NCI-H2081 treated with DMSO at 0.1 percent for 48 hours (cell line): ENCODE results near the gene DOCK3.
A peak's percentile ranks its signal among the peaks of the same experiment; 100 is the strongest.
"Not testable (repeated sequence)": the region's sequence is repeated elsewhere in the genome, so short reads cannot be mapped to it uniquely, and the experiment has no call there.

Source experiments
- DNase-seq: peaks from one replicate; lab custom pipeline; 2025; lab: John Stamatoyannopoulos, UW

DOCK3 gene

GRCh38 chr3:51371943-51372557, 697.3 kb downstream of the DOCK3 start:
- DNase-seq = no peak

- no peak for DNase-seq
Measured at GRCh38 chr3:51373658-51374421, 699.1 kb downstream of the DOCK3 start.

GRCh38 chr3:51374456-51374855, 699.7 kb downstream of the DOCK3 start:
- no peak for DNase-seq

- no peak for DNase-seq
Measured at GRCh38 chr3:51375136-51375535, 700.4 kb downstream of the DOCK3 start.

- DNase-seq = no peak
Measured at GRCh38 chr3:51375571-51375970, 700.8 kb downstream of the DOCK3 start.

DNA sequence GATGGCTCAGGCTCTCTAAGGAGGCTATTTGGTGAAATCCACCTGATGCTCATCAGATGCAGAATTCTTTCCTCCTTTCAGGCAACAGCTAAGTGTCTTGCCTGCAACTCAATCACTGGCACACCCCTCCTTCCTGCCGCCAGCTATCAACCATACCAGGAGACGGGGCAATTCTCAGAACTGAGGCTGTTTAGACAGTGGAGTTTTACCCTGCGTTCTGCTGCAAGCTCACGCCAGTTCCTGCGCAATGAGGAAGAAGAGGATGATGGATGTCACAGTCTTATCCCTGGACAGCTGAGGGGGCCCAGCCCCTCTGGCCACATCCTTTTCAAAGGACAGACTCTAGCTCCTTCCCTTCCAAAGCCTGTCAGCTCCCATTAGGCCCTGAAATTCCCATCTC, 703.3 kb downstream of the DOCK3 start:
- no peak for DNase-seq

DNA sequence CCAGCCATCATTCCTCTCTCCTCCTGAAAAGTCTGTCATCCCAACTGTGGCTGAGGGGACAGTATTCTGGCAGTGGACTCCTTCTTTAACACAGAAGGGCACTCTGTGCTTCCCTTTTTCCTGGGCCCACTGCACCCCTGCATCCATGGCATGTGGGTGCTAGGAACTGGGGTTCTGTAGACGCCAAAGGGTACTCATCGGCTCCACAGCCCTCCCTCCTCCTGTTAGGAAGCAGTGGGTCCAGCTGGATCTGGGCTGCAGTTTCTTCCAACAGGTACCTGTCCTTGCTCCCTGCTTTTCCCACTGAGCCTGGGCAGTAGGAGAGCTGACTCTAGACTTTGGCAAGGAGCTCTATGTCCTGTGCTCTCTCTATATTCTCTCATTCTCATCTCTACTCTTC, 704.0 kb downstream of the DOCK3 start:
- DNase-seq = no peak

- DNase-seq = no peak
Measured at GRCh38 chr3:51379301-51379700, 704.6 kb downstream of the DOCK3 start.

DNA sequence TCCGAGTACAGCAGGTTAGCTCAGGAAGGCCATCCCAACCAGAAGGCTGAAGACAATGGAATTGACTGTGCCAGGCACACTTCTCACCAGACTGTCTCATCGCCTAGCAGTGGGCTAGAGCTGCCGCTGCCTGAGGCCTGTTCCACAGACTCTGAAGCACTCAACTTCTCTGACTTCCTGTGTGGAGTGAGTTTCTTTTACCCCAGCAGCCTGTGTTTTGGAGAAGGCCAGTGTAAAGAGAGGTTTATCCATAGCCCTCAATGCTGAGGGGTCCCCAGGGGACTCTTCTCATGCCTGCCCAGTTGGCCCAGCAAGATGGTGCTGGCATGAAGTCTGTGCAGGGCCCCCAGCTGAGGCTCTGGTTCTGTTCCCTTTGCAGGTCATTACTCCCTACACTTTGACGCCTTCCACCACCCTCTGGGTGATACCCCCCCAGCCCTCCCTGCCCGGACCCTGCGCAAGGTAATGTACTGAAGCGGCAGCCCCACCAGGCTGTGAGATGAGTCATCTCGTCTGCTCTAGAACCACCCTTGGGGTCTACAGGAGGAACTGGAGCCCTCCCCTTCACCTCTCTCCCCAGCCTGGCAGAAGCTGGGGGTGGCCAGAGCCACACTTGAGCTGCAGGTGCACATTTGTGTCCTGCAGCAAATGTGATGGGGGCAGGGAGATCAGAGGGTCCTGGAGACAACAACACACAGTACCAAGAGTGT, 705.2 kb downstream of the DOCK3 start:
- DNase-seq = no peak

DNA sequence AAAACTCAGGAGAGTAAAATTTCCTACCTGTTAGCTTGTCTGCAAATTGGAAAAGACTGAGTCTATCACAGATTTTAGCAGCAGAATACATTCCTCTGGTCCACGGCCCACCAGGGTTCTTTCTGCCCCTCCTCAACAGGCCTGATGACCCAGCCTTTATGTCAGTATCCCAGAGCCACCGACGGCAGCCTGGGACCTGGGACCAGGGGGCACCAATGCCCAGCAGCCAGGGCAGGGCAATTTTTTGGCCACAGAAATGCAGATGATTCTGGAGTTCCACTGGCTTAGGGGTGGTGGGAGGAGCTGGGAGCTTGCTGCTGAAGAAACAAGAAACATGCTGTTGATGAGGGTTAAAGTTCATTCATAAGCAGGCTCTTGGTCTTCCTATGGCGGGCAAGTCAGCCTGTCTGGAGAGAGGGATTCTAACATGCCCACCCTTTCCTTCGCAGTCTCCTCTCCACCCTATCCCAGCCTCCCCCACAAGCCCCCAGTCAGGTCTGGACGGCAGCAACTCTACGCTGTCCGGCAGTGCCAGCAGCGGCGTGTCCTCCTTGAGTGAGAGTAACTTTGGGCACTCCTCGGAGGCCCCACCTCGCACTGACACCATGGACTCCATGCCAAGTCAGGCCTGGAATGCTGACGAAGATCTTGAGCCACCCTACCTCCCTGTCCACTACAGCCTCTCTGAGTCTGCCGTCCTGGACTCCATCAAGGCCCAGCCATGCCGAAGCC, 706.0 kb downstream of the DOCK3 start:
- no peak for DNase-seq

- DNase-seq = no peak
Measured at GRCh38 chr3:51381333-51381705, 706.6 kb downstream of the DOCK3 start.

DNA sequence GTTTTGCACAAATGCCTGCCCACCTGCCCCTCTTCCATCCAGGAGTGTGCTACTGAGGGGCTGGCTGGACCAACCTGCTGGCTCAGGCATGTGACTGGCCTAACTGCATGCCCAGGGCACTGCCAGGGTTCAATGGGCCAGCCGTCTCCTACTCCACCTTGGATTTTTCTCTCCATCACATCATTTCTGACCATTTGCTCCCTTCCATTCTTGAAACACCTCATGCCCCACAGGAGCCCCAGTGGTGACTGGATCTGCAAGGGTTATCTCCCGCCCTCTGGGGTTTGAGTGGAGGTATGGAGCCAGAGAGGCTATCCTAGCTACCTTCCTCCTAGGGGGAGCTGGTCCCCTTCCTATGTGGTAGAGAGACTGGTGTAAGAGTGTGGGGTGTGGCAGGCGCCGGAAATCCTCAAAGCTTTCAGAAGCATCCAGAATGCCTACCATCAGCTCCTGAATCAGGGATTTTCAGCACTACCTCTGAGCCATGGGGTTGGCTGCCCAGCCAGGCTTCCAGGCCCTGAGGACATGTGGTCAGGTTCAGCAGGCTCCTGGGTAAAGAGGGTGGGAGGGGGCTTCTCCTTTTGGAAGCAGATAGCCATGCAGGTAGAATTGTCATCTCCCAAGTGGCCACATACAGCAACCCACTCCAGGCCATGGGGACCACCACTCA, 707.5 kb downstream of the DOCK3 start:
- DNase-seq = no peak

DNA sequence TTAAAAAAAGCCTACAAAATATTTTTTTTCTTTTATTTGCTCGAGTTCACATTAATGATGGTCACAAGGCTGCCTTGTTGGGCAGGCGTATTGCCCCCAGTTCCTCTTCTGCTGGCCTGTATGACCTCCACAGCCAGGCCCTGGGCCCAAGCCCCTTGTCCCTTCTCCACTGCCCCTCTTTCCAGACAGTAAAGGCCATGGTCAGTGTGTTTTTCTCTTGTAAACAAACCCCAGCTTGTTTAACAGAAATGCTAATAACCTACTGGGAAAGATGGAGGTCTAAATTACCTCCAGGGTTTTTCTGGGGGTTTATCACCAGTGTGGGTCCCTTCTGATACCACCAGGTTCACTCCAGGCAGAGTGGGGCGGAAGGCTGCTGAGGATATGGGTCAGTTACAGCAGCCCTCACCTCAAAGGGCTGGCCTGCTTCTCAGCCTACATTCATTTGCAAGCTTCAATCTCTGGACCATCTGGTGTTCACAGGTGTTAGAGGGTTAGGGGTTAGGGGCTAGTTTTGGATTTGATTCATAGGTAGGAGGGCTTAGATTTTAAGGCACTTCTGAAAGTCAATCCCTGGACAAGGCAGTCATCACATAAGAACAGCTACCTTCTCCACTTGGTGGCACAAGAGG, 708.3 kb downstream of the DOCK3 start:
- no peak for DNase-seq

- no peak for DNase-seq
Measured at GRCh38 chr3:51384055-51384725, 709.5 kb downstream of the DOCK3 start.

DNA sequence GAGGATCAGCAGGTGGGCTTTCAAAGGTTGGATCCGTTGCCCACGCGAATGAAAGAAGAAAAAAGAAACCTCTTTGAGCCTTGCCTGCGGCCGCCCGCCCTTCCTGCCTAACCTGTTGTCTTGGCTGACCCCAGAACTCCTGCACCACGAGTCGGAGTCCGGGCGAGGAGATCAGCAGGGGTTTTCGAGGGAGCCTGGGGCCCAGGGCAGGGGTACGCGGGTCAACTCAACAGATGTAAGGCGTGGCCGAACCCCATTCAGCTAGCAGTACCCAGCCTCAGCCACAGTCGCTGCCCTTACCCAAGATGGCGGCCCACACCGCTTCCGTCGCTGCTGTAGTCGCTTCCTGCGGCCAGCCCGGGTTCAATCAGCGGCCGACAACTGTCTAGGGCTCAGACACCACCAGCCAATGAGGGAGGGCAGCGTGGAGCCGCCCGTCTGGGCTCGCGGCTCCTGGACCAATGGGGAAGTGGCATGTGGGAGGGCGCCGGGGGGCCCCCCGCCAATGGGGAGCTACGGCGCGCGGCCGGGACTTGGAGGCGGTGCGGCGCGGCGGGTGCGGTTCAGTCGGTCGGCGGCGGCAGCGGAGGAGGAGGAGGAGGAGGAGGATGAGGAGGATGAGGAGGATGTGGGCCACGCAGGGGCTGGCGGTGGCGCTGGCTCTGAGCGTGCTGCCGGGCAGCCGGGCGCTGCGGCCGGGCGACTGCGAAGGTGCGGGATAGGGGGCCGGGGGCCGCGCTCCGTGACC, 710.2 kb downstream of the DOCK3 start, which contains the start of gene MANF:
Gene MANF (plus strand): TSS at position 566 of the 748 bp plus-strand sequence. CDS start 52 bp downstream, at position 618.
- DNase-seq = peak; percentile 48

- DNase-seq = no peak
Measured at GRCh38 chr3:51385621-51386091, 710.9 kb downstream of the DOCK3 start.

GRCh38 chr3:51386159-51386851, 711.6 kb downstream of the DOCK3 start:
- no peak for DNase-seq

DNA sequence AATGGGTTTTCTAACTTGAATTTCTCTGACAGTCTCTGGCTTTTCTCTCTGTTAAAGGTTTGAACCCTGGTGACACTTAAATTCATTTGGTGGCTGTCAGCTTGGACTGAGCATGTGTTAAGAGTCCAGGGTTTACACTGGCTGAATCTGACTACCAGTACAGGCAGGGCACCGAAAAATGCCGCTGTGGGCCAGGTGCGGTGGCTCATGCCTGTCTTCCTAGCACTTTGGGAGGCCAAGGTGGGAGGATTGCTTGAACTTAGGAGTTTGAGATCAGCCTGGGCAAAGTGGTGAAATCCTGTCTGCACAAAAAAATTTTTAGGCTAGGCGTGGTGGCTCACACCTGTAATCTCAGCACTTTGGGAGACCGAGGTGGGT, 712.1 kb downstream of the DOCK3 start:
- DNase-seq = no peak

DNA sequence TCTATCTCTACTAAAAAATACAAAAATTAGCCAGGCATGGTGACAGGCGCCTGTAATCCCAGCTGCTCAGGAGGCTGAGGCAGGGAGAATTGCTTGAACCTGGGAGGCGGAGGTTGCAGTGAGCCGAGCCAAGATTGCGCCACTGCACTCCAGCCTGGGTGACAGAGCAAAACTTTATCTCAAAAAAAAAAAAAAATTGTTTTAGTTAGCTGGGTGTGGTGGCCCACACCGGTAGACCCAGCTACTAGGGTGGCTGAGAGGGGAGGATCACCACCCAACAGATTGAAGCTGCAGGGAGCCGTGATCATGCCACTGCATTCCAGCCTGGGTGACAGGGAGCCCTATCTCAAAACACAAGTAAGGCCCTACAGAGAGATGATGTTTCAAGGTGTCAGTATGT, 712.6 kb downstream of the DOCK3 start:
- DNase-seq = not testable (repeated sequence)
